CD4-positive, alpha-beta T cell treated with Interleukin-2 at 100 ng/mL for 4 hours (primary cell): ENCODE results near the gene UNC93B1.
"Not testable (repeated sequence)": the region's sequence is repeated elsewhere in the genome, so short reads cannot be mapped to it uniquely, and the experiment has no call there.

Experiments
- DNase-seq: peaks from one replicate; pipeline ENCODE4 v3.0.0-alpha.2; 2020; ENCODE audit warnings: low spot score

UNC93B1 gene

GRCh38 chr11:67991347-67992121 is 12.4 kb downstream of the UNC93B1 start:
- not testable (repeated sequence) for DNase-seq

- not testable (repeated sequence) for DNase-seq
Observed at GRCh38 chr11:67990546-67991346, 13.2 kb downstream of the UNC93B1 start.

- not testable (repeated sequence) for DNase-seq
Observed at GRCh38 chr11:67985302-67985701, 18.6 kb downstream of the UNC93B1 start.

- no peak for DNase-seq
Observed at GRCh38 chr11:67983951-67984350, 19.9 kb downstream of the UNC93B1 start.

- not testable (repeated sequence) for DNase-seq
Observed at GRCh38 chr11:67982255-67982857, 21.5 kb downstream of the UNC93B1 start.

- DNase-seq = not testable (repeated sequence)
Observed at GRCh38 chr11:67981226-67981625, 22.7 kb downstream of the UNC93B1 start.

GRCh38 chr11:67978766-67979418 is 25.0 kb downstream of the UNC93B1 start:
- DNase-seq = not testable (repeated sequence)

- not testable (repeated sequence) for DNase-seq
Observed at GRCh38 chr11:67974746-67975145, 29.2 kb downstream of the UNC93B1 start.

GRCh38 chr11:67965830-67966348 is 38.0 kb downstream of the UNC93B1 start:
- not testable (repeated sequence) for DNase-seq

GRCh38 chr11:67964746-67965145 is 39.2 kb downstream of the UNC93B1 start:
- not testable (repeated sequence) for DNase-seq

- DNase-seq = not testable (repeated sequence)
Observed at GRCh38 chr11:67963879-67964278, 40.0 kb downstream of the UNC93B1 start.

- not testable (repeated sequence) for DNase-seq
Observed at GRCh38 chr11:67963217-67963616, 40.7 kb downstream of the UNC93B1 start.

- DNase-seq = not testable (repeated sequence)
Observed at GRCh38 chr11:67956236-67956635, 47.7 kb downstream of the UNC93B1 start.

- peak; percentile 75 for DNase-seq
Observed at GRCh38 chr11:67955461-67956007, 48.4 kb downstream of the UNC93B1 start.

GRCh38 chr11:67954971-67955370 is 48.9 kb downstream of the UNC93B1 start:
- not testable (repeated sequence) for DNase-seq

- DNase-seq = not testable (repeated sequence)
Observed at GRCh38 chr11:67954251-67954650, 49.6 kb downstream of the UNC93B1 start.

- DNase-seq = not testable (repeated sequence)
Observed at GRCh38 chr11:67950705-67951104, 53.2 kb downstream of the UNC93B1 start.

GRCh38 chr11:67947785-67948184 is 56.1 kb downstream of the UNC93B1 start:
- not testable (repeated sequence) for DNase-seq

- not testable (repeated sequence) for DNase-seq
Observed at GRCh38 chr11:67946403-67946802, 57.5 kb downstream of the UNC93B1 start.

- not testable (repeated sequence) for DNase-seq
Observed at GRCh38 chr11:67943406-67943805, 60.5 kb downstream of the UNC93B1 start.
